ENCODE results near the gene SCML1. TPM values are rescaled to one million over a fixed set of nuclear protein-coding genes. Genes with fewer than 3 reads are reported as not detected.

SCML1 gene, protein sequence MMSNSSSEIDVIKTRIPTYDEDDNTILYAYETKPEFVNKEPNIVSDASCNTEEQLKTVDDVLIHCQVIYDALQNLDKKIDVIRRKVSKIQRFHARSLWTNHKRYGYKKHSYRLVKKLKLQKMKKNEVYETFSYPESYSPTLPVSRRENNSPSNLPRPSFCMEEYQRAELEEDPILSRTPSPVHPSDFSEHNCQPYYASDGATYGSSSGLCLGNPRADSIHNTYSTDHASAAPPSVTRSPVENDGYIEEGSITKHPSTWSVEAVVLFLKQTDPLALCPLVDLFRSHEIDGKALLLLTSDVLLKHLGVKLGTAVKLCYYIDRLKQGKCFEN
- 16.6 and 19.7 TPM in 2 replicates for total RNA-seq

GRCh38 chrX:17736856-17737709 is at the start of gene SCML1:
Gene SCML1, plus strand, starts transcription at chrX:17737493. Its CDS starts 6,694 bp downstream, at chrX:17744187.

Other genes with a start within 250 kb of the SCML1 start
- gene RAI2, start 123.8 kb downstream of the SCML1 start, total RNA-seq = 3.1 and 4.2 TPM in 2 replicates

Data from articular chondrocyte of knee joint (primary cell).